ENCODE measurements around the gene TNNC1. TPM values are rescaled to one million over a fixed set of nuclear protein-coding genes. Genes with fewer than 3 reads are reported as not detected.

The TNNC1 gene
- total RNA-seq, 1 donor from 2014 or later = 0.88 TPM

GRCh38 chr3:52441772-52442332 is 12.0 kb downstream of the TNNC1 start:
- no peak for ATAC-seq

DNA sequence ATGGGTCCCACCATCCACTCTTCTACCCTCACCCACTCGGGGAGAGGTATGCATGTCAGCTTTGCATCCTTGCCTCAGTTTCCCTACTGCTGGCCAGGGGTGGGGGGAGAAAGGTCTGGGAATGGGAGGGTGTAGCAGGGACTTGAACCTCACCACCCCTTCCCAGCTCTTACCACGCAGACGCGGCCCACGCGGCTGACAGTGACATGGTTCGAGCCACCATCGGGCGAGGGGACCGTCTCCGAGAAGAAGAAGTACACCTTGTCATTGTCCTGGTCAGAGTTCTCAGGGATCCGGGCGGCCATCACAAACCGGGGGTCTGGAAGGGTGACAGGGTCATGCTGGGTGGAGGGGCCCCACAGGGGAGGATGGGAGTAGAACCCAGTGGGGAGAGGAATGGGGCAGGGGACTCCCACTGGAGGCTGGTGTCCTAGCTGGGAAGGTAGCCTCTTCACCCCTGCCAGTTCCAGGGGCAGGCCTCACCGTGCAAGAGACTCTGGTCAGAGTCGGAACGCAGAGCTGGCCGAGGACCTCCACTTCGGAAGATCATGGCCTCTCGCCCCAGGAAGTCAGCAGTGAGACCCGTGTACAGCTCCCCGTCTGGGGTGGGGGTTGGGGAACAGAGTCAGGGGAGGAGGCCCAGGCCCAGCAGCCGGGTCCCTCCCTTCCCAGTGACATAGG is 12.6 kb downstream of the TNNC1 start:
- ATAC-seq = no peak

- ATAC-seq = no peak
Observed at GRCh38 chr3:52440671-52441070, 13.2 kb downstream of the TNNC1 start.

DNA sequence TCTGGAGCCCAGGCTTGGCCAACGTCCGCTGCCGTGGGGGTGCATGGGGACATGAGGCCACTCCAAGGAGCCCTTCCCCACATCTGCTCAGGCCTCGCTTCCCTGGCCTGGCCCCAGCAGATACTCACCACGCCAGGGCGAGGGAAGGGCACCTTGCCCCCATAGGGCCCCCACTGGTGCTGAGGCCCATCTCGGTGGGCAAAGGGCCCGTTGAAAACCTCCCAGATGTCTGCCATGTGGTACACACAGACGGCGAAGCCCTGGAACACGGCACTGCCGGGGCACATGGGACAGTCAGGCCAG is 13.6 kb downstream of the TNNC1 start:
- ATAC-seq = no peak

DNA sequence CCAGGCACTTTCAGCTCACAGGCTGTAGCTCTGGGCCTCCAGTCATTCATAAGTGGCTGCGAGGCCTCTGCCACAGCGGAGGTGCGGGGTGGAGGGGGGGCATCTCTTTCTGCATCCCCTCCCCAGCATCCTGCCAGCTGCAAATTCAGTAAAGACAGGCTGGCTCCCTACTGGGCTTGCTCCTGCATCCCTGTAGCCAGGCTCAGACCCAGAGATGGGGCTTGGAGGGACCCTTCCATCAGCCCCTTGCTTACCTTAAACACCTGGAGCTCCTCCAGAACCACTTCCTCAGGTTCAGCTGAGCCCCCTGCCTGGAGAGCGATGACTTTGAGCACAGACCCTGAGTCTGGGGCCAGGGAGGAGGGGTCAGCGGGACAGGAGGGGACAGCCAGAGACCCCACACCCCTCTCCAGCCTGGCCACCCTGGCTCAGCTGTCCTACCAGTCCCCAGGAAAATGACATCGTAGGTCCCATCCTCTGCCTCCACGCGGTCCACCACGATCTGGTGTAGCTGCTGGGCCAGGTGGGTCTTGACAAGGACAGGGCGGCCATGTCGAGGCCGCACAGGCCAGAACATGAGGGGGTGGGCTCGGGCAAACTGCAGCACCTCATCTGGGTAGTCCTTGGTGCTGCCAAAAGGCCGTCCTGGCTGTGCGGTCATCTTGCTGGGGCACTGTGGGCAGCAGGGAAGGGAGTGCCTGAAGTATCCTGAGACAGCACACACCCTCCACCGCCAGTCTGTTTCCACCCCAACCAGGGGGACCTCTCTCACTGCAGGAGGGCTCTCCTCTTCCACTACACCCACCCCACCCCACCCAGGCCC is 14.2 kb downstream of the TNNC1 start:
- ATAC-seq = no peak

GRCh38 chr3:52438579-52439425 is 15.0 kb downstream of the TNNC1 start:
- no peak for ATAC-seq

DNA sequence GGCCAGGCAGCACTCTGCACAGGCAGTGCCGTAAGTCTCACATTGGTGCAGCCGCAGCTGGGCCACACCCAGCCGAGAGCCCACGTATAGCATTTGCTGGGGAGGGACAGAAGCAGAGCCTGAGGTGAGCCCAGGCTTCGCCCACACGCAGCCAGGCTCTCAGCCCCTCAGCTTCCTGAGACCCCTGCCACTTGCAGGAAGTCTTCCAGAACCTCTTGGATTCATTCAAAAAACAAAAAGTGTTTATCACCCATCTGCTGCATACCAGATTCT is 15.8 kb downstream of the TNNC1 start:
- no peak for ATAC-seq

DNA sequence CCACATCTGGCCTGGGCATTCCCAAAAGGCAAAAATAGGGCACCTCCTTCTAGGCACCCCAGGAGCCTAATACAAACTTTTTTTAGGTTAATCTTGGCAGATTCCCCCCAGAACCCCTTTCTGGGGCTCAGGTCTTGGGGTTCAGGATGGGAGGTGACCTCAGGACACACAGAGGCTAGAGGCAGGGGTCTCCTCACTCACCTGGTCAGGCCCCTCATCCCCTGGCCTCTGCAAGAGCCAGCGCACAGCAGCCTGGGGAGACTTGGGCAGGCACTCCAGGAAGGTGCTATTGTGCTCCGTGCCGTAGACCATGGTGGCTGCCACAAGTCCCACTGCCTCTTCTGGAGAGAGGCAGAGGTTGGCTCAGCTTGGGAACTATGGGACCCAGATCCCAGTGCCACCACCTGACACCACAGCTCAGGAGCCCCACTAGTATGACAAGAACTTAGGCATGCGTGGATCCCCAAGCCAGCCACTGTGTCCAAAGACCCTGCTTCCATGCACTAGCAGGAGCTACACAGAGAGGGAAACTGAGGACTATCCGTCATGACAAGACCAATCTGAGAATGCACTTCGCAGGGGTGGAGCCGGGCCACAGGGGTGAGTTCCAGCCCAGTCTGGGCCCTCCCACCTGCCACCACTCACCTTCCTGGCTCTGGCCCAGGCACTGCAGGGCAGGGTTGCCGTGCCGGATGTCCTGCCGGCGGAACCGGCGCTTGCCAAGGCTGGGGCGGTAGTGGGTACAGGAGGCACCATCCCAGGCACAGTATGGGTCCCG is 16.3 kb downstream of the TNNC1 start:
- ATAC-seq = peak; percentile 87

GRCh38 chr3:52436500-52437149 is 17.2 kb downstream of the TNNC1 start:
- ATAC-seq = no peak

GRCh38 chr3:52435246-52436101 is 18.4 kb downstream of the TNNC1 start:
- ATAC-seq = no peak

DNA sequence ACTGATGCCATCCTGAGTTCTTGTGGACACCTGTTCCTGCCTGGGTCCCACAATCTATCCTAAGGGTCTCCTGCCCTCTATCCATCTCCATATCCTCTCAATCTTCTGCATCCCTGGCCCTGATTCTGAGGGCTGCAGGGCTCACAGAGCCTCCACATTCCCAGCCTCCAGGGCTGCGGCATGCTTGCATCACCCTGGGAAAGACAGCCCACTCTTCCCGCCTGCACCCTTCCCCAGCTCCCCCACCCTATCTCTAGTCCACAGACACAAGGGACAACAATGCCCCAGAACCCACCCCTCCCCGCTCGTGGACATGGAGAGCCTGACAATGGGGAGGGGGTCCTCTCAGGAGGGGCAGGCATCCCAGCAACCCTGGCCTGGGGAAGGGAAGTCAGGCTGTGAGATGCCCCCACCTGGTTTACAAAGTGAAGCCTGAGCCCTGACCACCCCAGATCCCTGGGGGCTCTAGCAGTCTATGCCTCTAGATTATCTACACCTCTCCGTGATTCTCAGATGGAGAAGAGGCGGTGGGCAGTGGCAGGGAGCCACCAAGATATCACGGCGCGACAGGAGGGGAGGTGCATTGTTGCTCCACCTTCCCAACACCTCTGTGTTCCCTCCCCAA is 19.2 kb downstream of the TNNC1 start:
- no peak for ATAC-seq

DNA sequence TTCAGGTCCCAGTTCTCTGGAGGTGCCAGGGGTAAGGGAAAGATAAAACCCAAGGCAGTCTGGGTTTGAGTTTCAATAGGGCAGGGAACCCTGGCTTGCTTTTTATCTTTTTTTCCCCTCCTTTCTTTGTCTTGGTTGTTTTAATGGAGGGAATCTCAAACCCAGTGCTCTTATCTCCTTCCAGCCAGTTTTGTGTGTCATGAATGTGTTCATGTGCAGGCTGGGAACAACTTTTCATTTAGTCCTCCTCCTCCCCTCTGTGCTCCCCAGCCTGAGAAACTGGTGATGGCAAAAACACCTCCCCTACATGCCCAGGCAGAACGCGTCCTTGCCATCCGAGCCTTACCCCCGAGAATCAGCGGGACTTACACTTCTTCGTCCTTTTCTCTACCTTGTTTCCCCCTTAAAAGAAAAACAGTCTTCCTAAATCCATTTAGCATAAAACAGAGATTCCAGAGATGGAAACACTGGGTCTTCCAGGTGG is 19.8 kb downstream of the TNNC1 start:
- ATAC-seq = no peak

DNA sequence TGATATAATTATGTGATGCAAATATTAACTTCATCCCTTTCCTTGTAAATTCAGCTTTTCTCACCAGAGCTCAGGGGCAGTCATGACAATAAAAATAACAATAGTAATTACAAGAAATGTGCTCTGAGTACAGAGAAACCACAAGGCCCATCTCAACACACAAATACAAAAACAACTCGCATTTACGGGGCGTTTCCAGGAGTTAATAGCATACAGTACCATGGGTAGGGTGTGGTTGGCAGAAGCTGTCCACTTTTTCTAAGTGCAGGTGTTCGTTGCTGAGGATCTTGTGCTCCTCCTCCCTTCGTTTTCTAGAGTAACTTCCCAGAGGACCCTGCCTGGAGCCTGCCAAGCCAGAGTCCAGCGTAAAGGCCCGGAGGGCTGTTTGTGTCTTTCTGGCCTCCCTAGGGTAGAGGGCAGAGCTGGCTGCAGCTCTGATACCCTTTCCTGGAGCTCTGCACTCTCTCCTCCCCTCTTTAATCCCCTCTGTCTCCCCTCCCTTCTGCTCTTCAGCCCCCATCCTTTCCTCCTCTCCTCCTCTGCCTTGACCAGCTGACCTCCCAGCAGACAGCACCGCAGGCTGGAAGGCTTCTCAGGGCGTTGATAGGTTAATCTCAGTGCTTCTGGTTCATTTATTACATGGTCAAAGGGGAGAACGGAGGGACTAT is 20.4 kb downstream of the TNNC1 start:
- no peak for ATAC-seq

- ATAC-seq = no peak
Observed at GRCh38 chr3:52432691-52433141, 21.1 kb downstream of the TNNC1 start.

- ATAC-seq = no peak
Observed at GRCh38 chr3:52432225-52432624, 21.6 kb downstream of the TNNC1 start.

DNA sequence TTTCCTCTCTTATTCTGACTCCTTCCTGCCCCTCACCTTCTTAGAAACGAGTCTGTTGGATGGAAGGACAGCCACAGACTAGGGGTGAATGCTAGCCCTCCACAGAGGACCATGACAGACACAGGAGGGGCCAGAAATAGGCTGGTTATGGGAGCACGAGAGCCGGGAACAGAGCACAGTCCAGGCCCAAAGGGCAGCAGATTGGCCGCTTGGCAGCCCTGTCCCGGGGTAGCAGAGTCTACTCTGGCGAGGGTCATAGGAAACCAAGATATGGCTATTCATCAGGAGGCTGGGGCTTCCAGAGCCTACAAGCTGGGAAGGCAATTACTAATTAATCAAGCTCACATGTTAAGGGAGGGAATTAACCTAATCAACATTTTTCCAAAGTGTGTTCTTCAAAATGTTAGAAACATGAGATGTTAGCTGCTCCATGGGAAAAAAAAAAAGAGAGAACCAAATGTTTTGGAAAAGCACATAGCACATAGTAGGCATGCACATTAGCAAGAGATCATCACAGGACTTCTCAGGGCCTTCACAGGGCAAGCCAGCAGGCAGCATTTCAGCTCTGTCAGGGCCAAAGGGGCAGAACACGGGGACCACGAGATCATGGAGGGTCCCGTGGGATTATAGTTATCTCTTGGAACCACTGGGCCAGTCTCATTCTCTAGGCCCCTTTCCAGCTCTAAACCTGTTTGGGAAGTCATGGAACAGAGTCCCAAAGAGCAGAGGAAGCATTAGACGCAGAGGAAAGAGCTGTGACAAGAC is 22.2 kb downstream of the TNNC1 start:
- ATAC-seq = no peak

GRCh38 chr3:52430416-52430810 is 23.4 kb downstream of the TNNC1 start:
- ATAC-seq = no peak

- no peak for ATAC-seq
Observed at GRCh38 chr3:52429779-52430415, 23.9 kb downstream of the TNNC1 start.
